K562 (cell line): ENCODE data around the gene GRIN2D. TPM values are rescaled to one million over a fixed set of nuclear protein-coding genes. Genes with fewer than 3 reads are reported as not detected.

Experiments used
- ATAC-seq: fragments of 200-7000 bp; cut with Tn5 transposase; 3 replicates; pipeline ENCODE4 v1.9.1; 2020; ENCODE audit warnings: moderate library complexity
- BruUV-seq: library from RNA; stranded (reverse); fragments of 400-500 nt; replicated peaks from 2 replicates; lab custom pipeline; 2021; lab: Mats Ljungman, UMichigan
- CTCF ChIA-PET: fragments of 300-600 bp; formaldehyde crosslinking; extraction: SDS; loops from one replicate; lab custom pipeline; 2021; ENCODE audit warnings: low intra/inter-chr PET ratio; lab: Yijun Ruan, JAX
- POLR2A ChIA-PET: fragments of 300-600, 350-650 bp; sonication (Branson Sonifier 250); formaldehyde crosslinking; extraction: SDS; loops from one replicate; lab custom pipeline; 2021; ENCODE audit warnings: antibody characterized with exemption, inconsistent platforms; lab: Yijun Ruan, JAX
- DNase-seq, 4 experiments: peaks; one replicate each; pipeline versions ENCODE4 v3.0.0 to v3.0.0-alpha.2; 2011 to 2018; ENCODE audit warnings: low spot score in 3 of 4, mixed read lengths in 3 of 4; ENCODE audit errors: extremely low read depth in 1 of 4
- FAIRE-seq: peaks from 2 replicates; lab custom pipeline; 2011; peaks lifted over from hg19 to GRCh38; lab: Jason Lieb, UNC
- H2AFZ ChIP-seq: 2 replicates; pipeline ENCODE4 v1.6.0; 2011; ENCODE audit warnings: low read depth, low read length, control low read depth, inconsistent platforms
- H3K27ac ChIP-seq: fragments of 200-600 bp; 3 replicates; pipeline ENCODE4 v1.8.0; 2011; ENCODE audit warnings: low read depth, mild to moderate bottlenecking, control low read depth, inconsistent platforms, low read length, moderate library complexity, mixed read lengths; ENCODE audit errors: extremely low read depth
- H3K27me3 ChIP-seq, 2 experiments: fragments of 300-600 bp in 1 of 2; 2 replicates in 1 of 2; 3 replicates in 1 of 2; pipeline versions ENCODE4 v1.6.0 to v1.8.0; 2011; ENCODE audit warnings: inconsistent platforms in 2 of 2, low read length in 2 of 2, mild to moderate bottlenecking in 1 of 2, mixed read lengths in 1 of 2, moderate library complexity in 1 of 2; ENCODE audit not compliant: control insufficient read depth in 2 of 2, insufficient read depth in 2 of 2
- H3K36me3 ChIP-seq: fragments of 300-600 bp; 3 replicates; pipeline ENCODE4 v1.8.0; 2011; ENCODE audit warnings: mild to moderate bottlenecking, low read length, inconsistent platforms; ENCODE audit not compliant: control insufficient read depth, insufficient read depth
- H3K4me1 ChIP-seq, 2 experiments: fragments of 200-600 bp in 1 of 2; replicated peaks in 1 of 2; 2 replicates in 1 of 2; 3 replicates in 1 of 2; pipeline versions ENCODE4 v1.5.1 to v1.8.0; 2011; ENCODE audit warnings: inconsistent platforms in 2 of 2, low read length in 2 of 2, mild to moderate bottlenecking in 1 of 2, mixed read lengths in 1 of 2, moderate library complexity in 1 of 2; ENCODE audit not compliant: control insufficient read depth in 2 of 2, insufficient read depth in 2 of 2
- H3K4me2 ChIP-seq: 2 replicates; pipeline ENCODE4 v1.6.1; 2011; ENCODE audit warnings: low read length, control low read depth, inconsistent platforms, mixed read lengths; ENCODE audit not compliant: insufficient read depth
- H3K4me3 ChIP-seq: fragments of 200-600 bp; sonication (generic), shearing (Covaris generic); 2 replicates; pipeline ENCODE4 v1.5.1; 2016; ENCODE audit warnings: control low read depth, inconsistent platforms
- H3K79me2 ChIP-seq: fragments of 200-600 bp; 3 replicates; pipeline ENCODE4 v1.8.0; 2011; ENCODE audit warnings: low read length, inconsistent platforms; ENCODE audit not compliant: control insufficient read depth, insufficient read depth
- H3K9ac ChIP-seq, 2 experiments: 2 replicates each; pipeline versions ENCODE4 v1.6.0 to v1.6.1; 2011; ENCODE audit warnings: low read depth in 2 of 2, low read length in 2 of 2, control low read depth in 1 of 2, inconsistent platforms in 1 of 2, mild to moderate bottlenecking in 1 of 2, mixed read lengths in 1 of 2; ENCODE audit not compliant: insufficient read depth in 1 of 2
- H3K9me1 ChIP-seq: one replicate; pipeline ENCODE4 v1.6.0; 2011; ENCODE audit warnings: inconsistent platforms, mild to moderate bottlenecking, low read length, moderate library complexity; ENCODE audit not compliant: control insufficient read depth, insufficient read depth
- H3K9me3 ChIP-seq: replicated peaks from 2 replicates; pipeline ENCODE4 v1.5.1; 2011; ENCODE audit warnings: low read depth, low read length, inconsistent platforms; ENCODE audit not compliant: control insufficient read depth, insufficient read depth
- H4K20me1 ChIP-seq: replicated peaks from 2 replicates; pipeline ENCODE4 v1.6.1; 2011; ENCODE audit warnings: low read length, inconsistent platforms, mixed read lengths; ENCODE audit not compliant: control insufficient read depth, insufficient read depth
- HNRNPL ChIP-seq: fragments of 200-400 bp; formaldehyde crosslinking; IDR thresholded peaks from 2 replicates; pipeline ENCODE4 v1.6.1; 2017; ENCODE audit warnings: low read depth, mild to moderate bottlenecking, low read length
- MAFF ChIP-seq: IDR thresholded peaks from 2 replicates; pipeline ENCODE4 v1.6.1; 2012; ENCODE audit warnings: low read length, improper control_type of control experiment
- POU5F1 ChIP-seq: fragments of 150-350 bp; IDR thresholded peaks from 2 replicates; pipeline ENCODE4 v1.6.1; 2014; ENCODE audit warnings: borderline replicate concordance, low read length, low read depth, mild to moderate bottlenecking; ENCODE audit not compliant: partially characterized antibody
- ZBTB33 ChIP-seq: sonication (generic); formaldehyde crosslinking; IDR thresholded peaks from 2 replicates; pipeline ENCODE4 v1.8.1; 2023; ENCODE audit warnings: mild to moderate bottlenecking, missing genetic modification reagents
- ZNF354B ChIP-seq: fragments of 250-450 bp; sonication (Bioruptor Pico); IDR thresholded peaks from 2 replicates; pipeline ENCODE4 v1.4.0; 2020
- WGBS: fragments of 100-300 bp; shearing (Covaris generic); methylation state at CpG from one replicate; pipeline ENCODE4 v1.1.6; 2016; ENCODE audit warnings: low coverage, mixed read lengths; ENCODE audit not compliant: insufficient coverage; ENCODE audit errors: missing lambda C conversion rate; 5-methylcytosine and 5-hydroxymethylcytosine counted together
- in situ Hi-C: fragments of 300-500 bp; cut with MboI; formaldehyde crosslinking; loops from 4 replicates; pipeline ENCODE4 v1.15.0; 2018; ENCODE audit warnings: inconsistent platforms, mixed read lengths
- intact Hi-C: fragments of 100-400 bp; cut with micrococcal nuclease; formaldehyde crosslinking; loops from 2 replicates; pipeline ENCODE4 v1.14.2; 2022
- polyA plus RNA-seq, 8 experiments: library from polyadenylated mRNA; depleted of rRNA in 4 of 8; stranded (reverse) in 5 of 8; unstranded in 3 of 8; fragments of >200 nt; fragmentation: Nextera tagmentation in 2 of 8; fragmentation: Illumina TruSeq in 1 of 8; extraction: Ambion mirVana in 2 of 8; extraction: Trizol in 1 of 8; gene quantifications; 2 replicates each; pipeline versions ENCODE4 v1.2.1 to v1.2.3, GENCODE V29; 2011 to 2014; ENCODE audit warnings: inconsistent platforms in 1 of 8, missing spikeins in 1 of 8
- total RNA-seq, 7 experiments: library from RNA; depleted of rRNA in 6 of 7; stranded (reverse); fragments of >200 nt in 6 of 7; fragmentation: Illumina TruSeq in 2 of 7; extraction: Trizol in 2 of 7; gene quantifications; 2 replicates each; pipeline versions ENCODE4 v1.2.1 to v1.2.3, GENCODE V29; 2011 to 2021; ENCODE audit warnings: low replicate concordance in 1 of 7

GRIN2D gene
- total and polyA plus RNA-seq, 9 of the 15 experiments (the other 6 are each of a cell fraction or from before 2014, with no cell fraction given) = 0.32 to 31.5 (median 1.8) TPM

- H2AFZ ChIP-seq = no peak overlapping the region
- H3K27me3 ChIP-seq = no peaks in the 10 kb centered on the region
- in situ Hi-C loops (no loop called here), intact Hi-C loops (no loop called here)
- no peak overlapping the region for H3K27ac ChIP-seq
- no peak for FAIRE-seq
- no peak overlapping the region for H3K4me2 ChIP-seq
- no peaks in the 10 kb centered on the region for H3K9me1 ChIP-seq
- CTCF ChIA-PET = no interaction called here
- peaks cover 42% of the 10 kb centered on the region for H3K36me3 ChIP-seq
- WGBS = 93% methylated on average over 28 of the region's 60 CpGs
- no peak overlapping the region for H3K4me3 ChIP-seq
- no TSS peak for BruUV-seq
- no peaks in the 10 kb centered on the region for H4K20me1 ChIP-seq
- TF ChIP-seq MAFF (no peak), ZNF354B (CRISPR knock-in tag) (no peak), POU5F1 (no peak), HNRNPL (0 out of 2 replicates have a peak, but pooled peaks have one; percentile 25), ZBTB33 (peak; percentile 63)
- no peak overlapping the region for H3K9ac ChIP-seq
- POLR2A ChIA-PET = no interaction called here
- peak in 1 of 4 experiments; percentile 11 for DNase-seq
- peaks cover 25% of the 10 kb centered on the region for H3K79me2 ChIP-seq
- H3K4me1 ChIP-seq = peaks cover 12 to 14% of the 10 kb centered on the region in 2 experiments
- no peak for ATAC-seq
- H3K9me3 ChIP-seq = no peaks in the 10 kb centered on the region
Observed at GRCh38 chr19:48443256-48443655, 49.8 kb downstream of the GRIN2D start.

Other genes with a start within 250 kb of the GRIN2D start
Only the 7 nearest of the 18 such genes appear.
- 137 and 194 TPM in 2 replicates for gene EMP3, start 68.1 kb upstream of the GRIN2D start, total RNA-seq (2014; rRNA removed)
- 184 and 204 TPM in 2 replicates for gene EMP3, start 68.1 kb upstream of the GRIN2D start, total RNA-seq (2014; rRNA removed; fragmentation: Illumina TruSeq; extraction: Trizol)
- 386 and 393 TPM in 2 replicates for gene EMP3, start 68.1 kb upstream of the GRIN2D start, total RNA-seq (2015; rRNA removed; fragmentation: Illumina TruSeq; extraction: Trizol)
- 296 and 321 TPM in 2 replicates for gene EMP3, start 68.1 kb upstream of the GRIN2D start, total RNA-seq (2021)
- 355 and 448 TPM in 2 replicates for gene EMP3, start 68.1 kb upstream of the GRIN2D start, polyA plus RNA-seq (2011; rRNA removed)
- 308 and 333 TPM in 2 replicates for gene EMP3, start 68.1 kb upstream of the GRIN2D start, polyA plus RNA-seq (2014; fragmentation: Illumina TruSeq; extraction: Trizol)
- 100 to 1,000 TPM; 123 to 227 TPM for gene EMP3, start 68.1 kb upstream of the GRIN2D start, polyA plus RNA-seq (2014; fragmentation: Nextera tagmentation; extraction: Ambion mirVana)
- 314 and 369 TPM in 2 replicates for gene EMP3, start 68.1 kb upstream of the GRIN2D start, polyA plus RNA-seq (2014; rRNA removed)
- 2.3 and 5.1 TPM in 2 replicates for gene TMEM143, start 29.7 kb upstream of the GRIN2D start, total RNA-seq (2014; rRNA removed)
- gene TMEM143, start 29.7 kb upstream of the GRIN2D start, total RNA-seq (2014; rRNA removed; fragmentation: Illumina TruSeq; extraction: Trizol) = 0.96 and 1.9 TPM in 2 replicates
- 2.5 and 4.3 TPM in 2 replicates for gene TMEM143, start 29.7 kb upstream of the GRIN2D start, total RNA-seq (2015; rRNA removed; fragmentation: Illumina TruSeq; extraction: Trizol)
- 7.9 and 8.8 TPM in 2 replicates for gene TMEM143, start 29.7 kb upstream of the GRIN2D start, total RNA-seq (2021)
- gene TMEM143, start 29.7 kb upstream of the GRIN2D start, polyA plus RNA-seq (2011; rRNA removed) = 6.6 and 12.4 TPM in 2 replicates
- gene TMEM143, start 29.7 kb upstream of the GRIN2D start, polyA plus RNA-seq (2014; fragmentation: Illumina TruSeq; extraction: Trizol) = 4.7 and 5.0 TPM in 2 replicates
- gene TMEM143, start 29.7 kb upstream of the GRIN2D start, polyA plus RNA-seq (2014; fragmentation: Nextera tagmentation; extraction: Ambion mirVana) = under 1 TPM; 0.66 to 0.67 TPM
- gene TMEM143, start 29.7 kb upstream of the GRIN2D start, polyA plus RNA-seq (2014; rRNA removed) = 7.2 and 7.8 TPM in 2 replicates
- gene SYNGR4, start 29.3 kb upstream of the GRIN2D start, total RNA-seq (2014; rRNA removed) = not detected in 2 replicates
- gene SYNGR4, start 29.3 kb upstream of the GRIN2D start, total RNA-seq (2014; rRNA removed; fragmentation: Illumina TruSeq; extraction: Trizol) = not detected in 2 replicates
- gene SYNGR4, start 29.3 kb upstream of the GRIN2D start, total RNA-seq (2015; rRNA removed; fragmentation: Illumina TruSeq; extraction: Trizol) = not detected in 2 replicates
- not detected in 2 replicates for gene SYNGR4, start 29.3 kb upstream of the GRIN2D start, total RNA-seq (2021)
- 0.19 TPM in 1 of 2 replicates, not detected in the other for gene SYNGR4, start 29.3 kb upstream of the GRIN2D start, polyA plus RNA-seq (2011; rRNA removed)
- gene SYNGR4, start 29.3 kb upstream of the GRIN2D start, polyA plus RNA-seq (2014; fragmentation: Illumina TruSeq; extraction: Trizol) = 0.28 TPM in 1 of 2 replicates, not detected in the other
- gene SYNGR4, start 29.3 kb upstream of the GRIN2D start, polyA plus RNA-seq (2014; fragmentation: Nextera tagmentation; extraction: Ambion mirVana) = under 1 TPM in 1 of 2 experiments, not detected in 1; 0.14 TPM
- gene SYNGR4, start 29.3 kb upstream of the GRIN2D start, polyA plus RNA-seq (2014; rRNA removed) = 0.07 TPM in 1 of 2 replicates, not detected in the other
- gene KDELR1, start 2.1 kb upstream of the GRIN2D start, total RNA-seq (2014; rRNA removed) = 54.2 and 66.1 TPM in 2 replicates
- gene KDELR1, start 2.1 kb upstream of the GRIN2D start, total RNA-seq (2014; rRNA removed; fragmentation: Illumina TruSeq; extraction: Trizol) = 49.1 and 52.5 TPM in 2 replicates
- gene KDELR1, start 2.1 kb upstream of the GRIN2D start, total RNA-seq (2015; rRNA removed; fragmentation: Illumina TruSeq; extraction: Trizol) = 58.5 and 60.6 TPM in 2 replicates
- 133 and 138 TPM in 2 replicates for gene KDELR1, start 2.1 kb upstream of the GRIN2D start, total RNA-seq (2021)
- gene KDELR1, start 2.1 kb upstream of the GRIN2D start, polyA plus RNA-seq (2011; rRNA removed) = 82.9 and 185 TPM in 2 replicates
- gene KDELR1, start 2.1 kb upstream of the GRIN2D start, polyA plus RNA-seq (2014; fragmentation: Illumina TruSeq; extraction: Trizol) = 165 and 185 TPM in 2 replicates
- 10 to 100 TPM in 1 of 2 experiments, 1 to 10 TPM in 1; 6.1 to 11.1 TPM for gene KDELR1, start 2.1 kb upstream of the GRIN2D start, polyA plus RNA-seq (2014; fragmentation: Nextera tagmentation; extraction: Ambion mirVana)
- 75.0 and 76.4 TPM in 2 replicates for gene KDELR1, start 2.1 kb upstream of the GRIN2D start, polyA plus RNA-seq (2014; rRNA removed)
- gene GRWD1, start 52.3 kb downstream of the GRIN2D start, total RNA-seq (2014; rRNA removed) = 44.0 and 48.7 TPM in 2 replicates
- gene GRWD1, start 52.3 kb downstream of the GRIN2D start, total RNA-seq (2014; rRNA removed; fragmentation: Illumina TruSeq; extraction: Trizol) = 20.4 and 21.2 TPM in 2 replicates
- gene GRWD1, start 52.3 kb downstream of the GRIN2D start, total RNA-seq (2015; rRNA removed; fragmentation: Illumina TruSeq; extraction: Trizol) = 47.2 and 50.6 TPM in 2 replicates
- gene GRWD1, start 52.3 kb downstream of the GRIN2D start, total RNA-seq (2021) = 87.2 and 88.2 TPM in 2 replicates
- 22.2 and 22.4 TPM in 2 replicates for gene GRWD1, start 52.3 kb downstream of the GRIN2D start, polyA plus RNA-seq (2011; rRNA removed)
- gene GRWD1, start 52.3 kb downstream of the GRIN2D start, polyA plus RNA-seq (2014; fragmentation: Illumina TruSeq; extraction: Trizol) = 24.5 and 44.3 TPM in 2 replicates
- gene GRWD1, start 52.3 kb downstream of the GRIN2D start, polyA plus RNA-seq (2014; fragmentation: Nextera tagmentation; extraction: Ambion mirVana) = 1 to 10 TPM; 1.5 to 2.6 TPM
- 51.4 and 55.4 TPM in 2 replicates for gene GRWD1, start 52.3 kb downstream of the GRIN2D start, polyA plus RNA-seq (2014; rRNA removed)
- gene KCNJ14, start 61.9 kb downstream of the GRIN2D start, total RNA-seq (2014; rRNA removed) = 0.18 and 0.41 TPM in 2 replicates
- gene KCNJ14, start 61.9 kb downstream of the GRIN2D start, total RNA-seq (2014; rRNA removed; fragmentation: Illumina TruSeq; extraction: Trizol) = 0.45 and 0.47 TPM in 2 replicates
- gene KCNJ14, start 61.9 kb downstream of the GRIN2D start, total RNA-seq (2015; rRNA removed; fragmentation: Illumina TruSeq; extraction: Trizol) = 0.76 and 0.94 TPM in 2 replicates
- gene KCNJ14, start 61.9 kb downstream of the GRIN2D start, total RNA-seq (2021) = 1.4 and 1.6 TPM in 2 replicates
- 0.54 and 0.74 TPM in 2 replicates for gene KCNJ14, start 61.9 kb downstream of the GRIN2D start, polyA plus RNA-seq (2011; rRNA removed)
- gene KCNJ14, start 61.9 kb downstream of the GRIN2D start, polyA plus RNA-seq (2014; fragmentation: Illumina TruSeq; extraction: Trizol) = 0.46 and 0.49 TPM in 2 replicates
- under 1 TPM; 0.15 to 0.38 TPM for gene KCNJ14, start 61.9 kb downstream of the GRIN2D start, polyA plus RNA-seq (2014; fragmentation: Nextera tagmentation; extraction: Ambion mirVana)
- gene KCNJ14, start 61.9 kb downstream of the GRIN2D start, polyA plus RNA-seq (2014; rRNA removed) = 0.59 and 1.2 TPM in 2 replicates
- gene CYTH2, start 75.7 kb downstream of the GRIN2D start, total RNA-seq (2014; rRNA removed) = 31.8 and 34.9 TPM in 2 replicates
- 14.7 and 15.9 TPM in 2 replicates for gene CYTH2, start 75.7 kb downstream of the GRIN2D start, total RNA-seq (2014; rRNA removed; fragmentation: Illumina TruSeq; extraction: Trizol)
- 19.3 and 20.3 TPM in 2 replicates for gene CYTH2, start 75.7 kb downstream of the GRIN2D start, total RNA-seq (2015; rRNA removed; fragmentation: Illumina TruSeq; extraction: Trizol)
- gene CYTH2, start 75.7 kb downstream of the GRIN2D start, total RNA-seq (2021) = 37.8 and 43.8 TPM in 2 replicates
- gene CYTH2, start 75.7 kb downstream of the GRIN2D start, polyA plus RNA-seq (2011; rRNA removed) = 23.8 and 34.3 TPM in 2 replicates
- 31.5 and 33.7 TPM in 2 replicates for gene CYTH2, start 75.7 kb downstream of the GRIN2D start, polyA plus RNA-seq (2014; fragmentation: Illumina TruSeq; extraction: Trizol)
- gene CYTH2, start 75.7 kb downstream of the GRIN2D start, polyA plus RNA-seq (2014; fragmentation: Nextera tagmentation; extraction: Ambion mirVana) = 1 to 10 TPM; 1.8 to 4.0 TPM
- gene CYTH2, start 75.7 kb downstream of the GRIN2D start, polyA plus RNA-seq (2014; rRNA removed) = 38.1 and 45.2 TPM in 2 replicates